GM20000 (cell line): ENCODE measurements around the gene SMIM15.

Source experiments
- DNase-seq: peaks from one replicate; pipeline ENCODE4 v3.0.0; 2012; ENCODE audit warnings: low spot score
- TF ChIP-seq, protein P1 (sequence below): IDR thresholded peaks from 2 replicates; pipeline ENCODE4 v1.5.1; 2012; ENCODE audit warnings: mild to moderate bottlenecking, control low read depth; ENCODE audit errors: extremely low read depth, missing control alignments

The SMIM15 gene

DNA sequence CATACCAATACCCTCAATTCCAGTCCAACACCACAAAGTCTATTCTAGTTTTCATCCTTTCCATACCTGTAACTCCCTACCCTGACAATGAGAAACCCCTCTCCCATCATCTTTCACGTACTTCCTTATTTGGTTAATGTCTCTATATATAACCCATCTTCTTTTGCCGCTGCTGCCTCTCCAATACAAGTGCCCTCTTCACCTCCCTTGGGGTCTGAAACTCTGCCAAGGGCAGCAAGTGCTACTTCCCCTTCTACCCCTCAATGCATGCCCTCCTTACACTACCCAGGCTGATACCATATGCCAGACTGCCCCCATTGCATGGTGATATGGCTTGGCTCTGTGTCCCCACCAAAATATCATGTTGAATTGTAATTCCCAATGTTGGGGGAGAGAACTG, 24.4 kb upstream of the SMIM15 start:
- TF ChIP-seq, protein P1, sequence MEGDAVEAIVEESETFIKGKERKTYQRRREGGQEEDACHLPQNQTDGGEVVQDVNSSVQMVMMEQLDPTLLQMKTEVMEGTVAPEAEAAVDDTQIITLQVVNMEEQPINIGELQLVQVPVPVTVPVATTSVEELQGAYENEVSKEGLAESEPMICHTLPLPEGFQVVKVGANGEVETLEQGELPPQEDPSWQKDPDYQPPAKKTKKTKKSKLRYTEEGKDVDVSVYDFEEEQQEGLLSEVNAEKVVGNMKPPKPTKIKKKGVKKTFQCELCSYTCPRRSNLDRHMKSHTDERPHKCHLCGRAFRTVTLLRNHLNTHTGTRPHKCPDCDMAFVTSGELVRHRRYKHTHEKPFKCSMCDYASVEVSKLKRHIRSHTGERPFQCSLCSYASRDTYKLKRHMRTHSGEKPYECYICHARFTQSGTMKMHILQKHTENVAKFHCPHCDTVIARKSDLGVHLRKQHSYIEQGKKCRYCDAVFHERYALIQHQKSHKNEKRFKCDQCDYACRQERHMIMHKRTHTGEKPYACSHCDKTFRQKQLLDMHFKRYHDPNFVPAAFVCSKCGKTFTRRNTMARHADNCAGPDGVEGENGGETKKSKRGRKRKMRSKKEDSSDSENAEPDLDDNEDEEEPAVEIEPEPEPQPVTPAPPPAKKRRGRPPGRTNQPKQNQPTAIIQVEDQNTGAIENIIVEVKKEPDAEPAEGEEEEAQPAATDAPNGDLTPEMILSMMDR: no peak
- DNase-seq: no peak

DNA sequence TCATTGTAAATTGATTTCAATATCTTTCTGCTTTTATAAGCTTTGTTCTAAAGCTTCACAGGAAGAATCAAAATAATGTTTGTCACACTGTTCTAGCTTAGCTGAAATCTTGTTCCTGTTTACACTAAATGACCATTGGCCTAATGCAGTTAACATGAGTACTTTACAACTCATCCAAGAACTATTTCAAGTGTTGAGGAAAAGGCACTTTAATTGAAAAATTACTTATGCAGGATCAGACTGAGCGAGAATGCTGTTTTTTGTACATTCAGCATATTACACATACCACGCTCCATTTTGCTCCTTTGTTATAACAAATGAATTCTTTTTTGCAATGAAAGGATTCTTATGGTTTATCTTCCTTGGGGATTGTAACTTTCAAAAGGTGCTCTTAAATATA, 22.4 kb upstream of the SMIM15 start:
- no peak for DNase-seq
- TF ChIP-seq, protein P1: no peak

GRCh38 chr5:61183538-61183937, 21.3 kb upstream of the SMIM15 start:
- no peak for DNase-seq
- TF ChIP-seq, protein P1: no peak

GRCh38 chr5:61182449-61182848, 20.2 kb upstream of the SMIM15 start:
- TF ChIP-seq, protein P1: no peak
- DNase-seq: no peak

GRCh38 chr5:61180886-61181285, 18.6 kb upstream of the SMIM15 start:
- DNase-seq: no peak
- TF ChIP-seq, protein P1: no peak

GRCh38 chr5:61178702-61179101, 16.4 kb upstream of the SMIM15 start:
- DNase-seq: no peak
- TF ChIP-seq, protein P1: no peak

- TF ChIP-seq, protein P1: no peak
These were observed 15.4 kb upstream of the SMIM15 start for GRCh38 chr5:61177716-61178115.

GRCh38 chr5:61177070-61177469, 14.8 kb upstream of the SMIM15 start:
- TF ChIP-seq, protein P1: no peak
- DNase-seq: no peak

More at GRCh38 chr5:61177716-61178115, 15.4 kb upstream of the SMIM15 start:
- DNase-seq: peak; percentile 50
